Measurements from ENCODE around the gene ZC3H18. TPM values are rescaled to one million over a fixed set of nuclear protein-coding genes. Genes with fewer than 3 reads are reported as not detected.

Gene ZC3H18
- polyA plus RNA-seq, 1 donor from 2014 or later: 12.8 TPM

- no peak overlapping the region for H3K4me3 ChIP-seq (ENCODE audit: low read length)
- H3K4me2 ChIP-seq (ENCODE audit: low read length): no peak overlapping the region
- no peaks in the 10 kb centered on the region for H3K27me3 ChIP-seq (ENCODE audit: insufficient read depth, low read depth, low read length)
- H3K36me3 ChIP-seq (ENCODE audit: insufficient read depth, low read length): no peaks in the 10 kb centered on the region
- H4K20me1 ChIP-seq (ENCODE audit: insufficient read depth): no peaks in the 10 kb centered on the region
- no peak overlapping the region for H2AFZ ChIP-seq (ENCODE audit: low read depth, low read length)
- H3K9me3 ChIP-seq (ENCODE audit: low read length): no peaks in the 10 kb centered on the region
- H3K27ac ChIP-seq (ENCODE audit: low read length): no peak overlapping the region
- peak overlapping the region; percentile 38 for H3K9ac ChIP-seq (ENCODE audit: low read length)
- no peaks in the 10 kb centered on the region for H3K9me2 ChIP-seq (ENCODE audit: insufficient read depth, low read length)
- TF ChIP-seq SMC3 (conservative IDR thresholded peaks at IDR 0.05; ENCODE audit: poor library complexity) (peak; percentile 69), EZH2 (IDR thresholded peaks at IDR 0.05; ENCODE audit: borderline replicate concordance, insufficient read depth, low read length, poor library complexity, severe bottlenecking) (no peak), TAF1 (IDR thresholded peaks at IDR 0.05; ENCODE audit: low read depth) (no peak), REST (IDR thresholded peaks at IDR 0.05; ENCODE audit: borderline replicate concordance) (no peak), POLR2AphosphoS5 (IDR thresholded peaks at IDR 0.05) (no peak), MXI1 (conservative IDR thresholded peaks at IDR 0.05; ENCODE audit: poor library complexity, severe bottlenecking) (no peak), EP300 (conservative IDR thresholded peaks at IDR 0.05; ENCODE audit: poor library complexity, severe bottlenecking) (no peak), CTCF (IDR thresholded peaks at IDR 0.05; ENCODE audit: poor library complexity, severe bottlenecking) (peak; percentile 68), RAD21 (conservative IDR thresholded peaks at IDR 0.05) (peak; percentile 67)
- H3F3A ChIP-seq (ENCODE audit: insufficient read depth, low read length, poor library complexity, severe bottlenecking): no peaks in the 10 kb centered on the region
- H3K79me2 ChIP-seq (replicated peaks; ENCODE audit: insufficient read depth, low read length): no peaks in the 10 kb centered on the region
Measured at GRCh38 chr16:88561485-88562359, 8.5 kb upstream of the ZC3H18 start.

- H3F3A ChIP-seq (ENCODE audit: insufficient read depth, low read length, poor library complexity, severe bottlenecking): no peaks in the 10 kb centered on the region
- no peaks in the 10 kb centered on the region for H3K9me2 ChIP-seq (ENCODE audit: insufficient read depth, low read length)
- H3K79me2 ChIP-seq (replicated peaks; ENCODE audit: insufficient read depth, low read length): peaks cover 6% of the 10 kb centered on the region
- no peak overlapping the region for H3K4me2 ChIP-seq (ENCODE audit: low read length)
- H3K4me3 ChIP-seq (ENCODE audit: low read length): no peak overlapping the region
- TF ChIP-seq EP300 (conservative IDR thresholded peaks at IDR 0.05; ENCODE audit: poor library complexity, severe bottlenecking): no peak
- no peak for TF ChIP-seq SMC3 (conservative IDR thresholded peaks at IDR 0.05; ENCODE audit: poor library complexity)
- no peak for TF ChIP-seq MXI1 (conservative IDR thresholded peaks at IDR 0.05; ENCODE audit: poor library complexity, severe bottlenecking)
- TF ChIP-seq TAF1 (IDR thresholded peaks at IDR 0.05; ENCODE audit: low read depth): no peak
- no peak for TF ChIP-seq REST (IDR thresholded peaks at IDR 0.05; ENCODE audit: borderline replicate concordance)
- TF ChIP-seq POLR2AphosphoS5 (IDR thresholded peaks at IDR 0.05): no peak
- no peaks in the 10 kb centered on the region for H3K9me3 ChIP-seq (ENCODE audit: low read length)
- no peak overlapping the region for H3K27ac ChIP-seq (ENCODE audit: low read length)
- H3K36me3 ChIP-seq (ENCODE audit: insufficient read depth, low read length): no peaks in the 10 kb centered on the region
- H3K27me3 ChIP-seq (ENCODE audit: insufficient read depth, low read depth, low read length): no peaks in the 10 kb centered on the region
- no peaks in the 10 kb centered on the region for H4K20me1 ChIP-seq (ENCODE audit: insufficient read depth)
- H2AFZ ChIP-seq (ENCODE audit: low read depth, low read length): no peak overlapping the region
- no peak overlapping the region for H3K9ac ChIP-seq (ENCODE audit: low read length)
Measured at GRCh38 chr16:88566158-88566557, 4.0 kb upstream of the ZC3H18 start.
